ENCODE results near the gene KCNK2. TPM values are rescaled to one million over a fixed set of nuclear protein-coding genes. Genes with fewer than 3 reads are reported as not detected.

Gene KCNK2
- total and polyA plus RNA-seq, 2 of the 4 experiments (the other 2 are of a cell fraction) = 45.9 to 86.9 TPM

GRCh38 chr1:215260711-215261110 is 178.2 kb downstream of the KCNK2 start:
- Histone ChIP-seq H3K9ac (ENCODE audit: low read depth, low read length) (no peak overlapping the region), H2AK5ac (ENCODE audit: low read depth, low read length) (no peak overlapping the region), H3K27me3 (ENCODE audit: control insufficient read depth, insufficient read depth, low read length) (no peaks in the 10 kb centered on the region), H3K23ac (ENCODE audit: low read depth, low read length) (no peak overlapping the region), H2BK120ac (ENCODE audit: low read depth, low read length) (no peak overlapping the region), H3K18ac (ENCODE audit: low read depth, low read length) (no peak overlapping the region), H4K5ac (ENCODE audit: low read depth, low read length) (no peak overlapping the region), H3K36me3 (ENCODE audit: control insufficient read depth, insufficient read depth, low read length) (no peaks in the 10 kb centered on the region), H3K56ac (ENCODE audit: extremely low read depth, insufficient read depth, low read length) (no peak overlapping the region), H2AK9ac (replicated peaks; ENCODE audit: low read depth, low read length, poor library complexity) (no peak overlapping the region), H4K20me1 (ENCODE audit: insufficient read depth, low read length) (no peaks in the 10 kb centered on the region), H2BK5ac (ENCODE audit: low read depth, low read length, poor library complexity, severe bottlenecking) (no peak overlapping the region), H3K4me3 (ENCODE audit: insufficient read depth, low read depth, low read length) (no peak overlapping the region), H3K4ac (ENCODE audit: low read depth, low read length) (no peak overlapping the region), H3K14ac (replicated peaks; ENCODE audit: low read depth, low read length) (no peak overlapping the region), H3K4me2 (ENCODE audit: low read depth, low read length) (no peak overlapping the region), H3K4me1 (ENCODE audit: control insufficient read depth, insufficient read depth, low read length) (no peaks in the 10 kb centered on the region), H3K79me1 (ENCODE audit: low read depth in 1 of 2, low read length in 2 of 2) (no peaks in the 10 kb centered on the region), H4K91ac (ENCODE audit: insufficient read depth, low read depth, low read length) (no peak overlapping the region), H2BK20ac (ENCODE audit: low read depth, low read length) (no peak overlapping the region), H4K8ac (ENCODE audit: low read depth in 2 of 2, low read length in 2 of 2) (no peak overlapping the region), H2AFZ (replicated peaks; ENCODE audit: low read length, poor library complexity) (no peak overlapping the region), H3K9me3 (ENCODE audit: control insufficient read depth, insufficient read depth, low read length) (peaks cover 3% of the 10 kb centered on the region; the same call in 1 of the 2 replicates), H3K9me1 (ENCODE audit: insufficient read depth, low read length) (no peaks in the 10 kb centered on the region), H3K27ac (ENCODE audit: insufficient read depth, low read length) (no peak overlapping the region), H2BK15ac (ENCODE audit: low read depth, low read length) (no peak overlapping the region)
- DNase-seq = no peak
- TF ChIP-seq BHLHE40 (IDR thresholded peaks at IDR 0.05; ENCODE audit: low read depth, low read length) (no peak), RAD21 (IDR thresholded peaks at IDR 0.05; ENCODE audit: low read length) (no peak), NFE2L2 (IDR thresholded peaks at IDR 0.05; ENCODE audit: low read depth, low read length) (no peak), POLR2A (IDR thresholded peaks at IDR 0.05; ENCODE audit: low read depth, low read length) (no peak), SMC3 (IDR thresholded peaks at IDR 0.05; ENCODE audit: low read depth, low read length) (no peak), RCOR1 (IDR thresholded peaks at IDR 0.05; ENCODE audit: insufficient replicate concordance, low read length) (no peak), ELK1 (IDR thresholded peaks at IDR 0.05; ENCODE audit: borderline replicate concordance, low read depth, low read length) (no peak), MAZ (IDR thresholded peaks at IDR 0.05; ENCODE audit: borderline replicate concordance, low read depth, low read length) (no peak), USF2 (IDR thresholded peaks at IDR 0.05; ENCODE audit: low read depth, low read length) (no peak), CTCF (conservative IDR thresholded peaks at IDR 0.05; ENCODE audit: low read depth, low read length) (no peak)
- ChIA-PET CTCF (no interaction called here), POLR2A (ENCODE audit: unreplicated experiment) (no interaction called here)
- dilution Hi-C loops (cut with HindIII; ENCODE audit: low sequenced_read_pairs, unreplicated experiment) (no loop called here), intact Hi-C loops (cut with micrococcal nuclease) (no loop called here), in situ Hi-C loops (cut with MboI; ENCODE audit: low sequenced_read_pairs) (no loop called here)
- no TSS peak for BruUV-seq (replicated peaks)
- ATAC-seq (ENCODE audit: low read depth) = no peak
- whole genome bisulfite sequencing, 2 experiments (ENCODE audit: extremely low coverage in 2 of 2, insufficient read length in 1 of 2) = no CpG with 5 or more reads among the region's 5 CpGs
